ENCODE results near the gene TPPP2. TPM values are rescaled to one million over a fixed set of nuclear protein-coding genes. Genes with fewer than 3 reads are reported as not detected.

TPPP2 gene
- total and polyA plus RNA-seq, 9 of the 15 experiments (the other 6 are each of a cell fraction or from before 2014, with no cell fraction given), result 0.18 TPM; not detected in 8

- no peak for TF ChIP-seq ARID3B (CRISPR knock-in tag; IDR thresholded peaks at IDR 0.05; ENCODE audit: borderline replicate concordance)
- no peak for TF ChIP-seq THRAP3 (IDR thresholded peaks at IDR 0.05; ENCODE audit: borderline replicate concordance)
- no peak for TF ChIP-seq BCL6 (CRISPR knock-in tag; IDR thresholded peaks at IDR 0.05)
- no peak for TF ChIP-seq BCLAF1 (IDR thresholded peaks at IDR 0.05; ENCODE audit: borderline replicate concordance in 1 of 2, control insufficient read depth in 1 of 2, low read depth in 2 of 2, low read length in 1 of 2)
- TF ChIP-seq ZNF668 (CRISPR knock-in tag; IDR thresholded peaks at IDR 0.05), result no peak
- peak; percentile 54 to 62 (median 59) for TF ChIP-seq CTCF (IDR thresholded peaks at IDR 0.05 in 2 of 3, conservative IDR thresholded peaks at IDR 0.05 in 1 of 3; ENCODE audit: insufficient read depth in 2 of 3, low read depth in 1 of 3, low read length in 3 of 3)
- TF ChIP-seq SREBF2 (CRISPR knock-in tag; IDR thresholded peaks at IDR 0.05), result no peak
- TF ChIP-seq YY1 (IDR thresholded peaks at IDR 0.05; ENCODE audit: borderline replicate concordance in 1 of 3, control insufficient read depth in 1 of 3, extremely low read depth in 1 of 3, insufficient read depth in 3 of 3, insufficient read length in 1 of 3, insufficient replicate concordance in 2 of 3, low read depth in 1 of 3, low read length in 2 of 3), result peak; percentile 38 to 94 (median 88)
- peak in 1 of 2 experiments; percentile 58; a peak in 2 of 4 replicates for TF ChIP-seq MNT (conservative IDR thresholded peaks at IDR 0.05)
- no peak for TF ChIP-seq CEBPB (tag; IDR thresholded peaks at IDR 0.05)
- TF ChIP-seq GABPA (tag; conservative IDR thresholded peaks at IDR 0.05; ENCODE audit: low read depth), result peak; percentile 99
Observed at GRCh38 chr14:20989787-20990600, 40.0 kb upstream of the TPPP2 start, which contains the start of gene METTL17 (continued).

Measured in K562 (cell line).